HG02870 (cell line): Measurements from ENCODE around the gene EFCC1.
"Not testable (repeated sequence)": the region's sequence is repeated elsewhere in the genome, so short reads cannot be mapped to it uniquely, and the experiment has no call there.

Experiments used
- ATAC-seq: cut with Tn5 transposase; IDR thresholded peaks from one replicate; pipeline ENCODE4 v1.9.1; 2021; ENCODE audit warnings: mild to moderate bottlenecking, moderate library complexity; ENCODE audit not compliant: unreplicated experiment

EFCC1 gene

DNA sequence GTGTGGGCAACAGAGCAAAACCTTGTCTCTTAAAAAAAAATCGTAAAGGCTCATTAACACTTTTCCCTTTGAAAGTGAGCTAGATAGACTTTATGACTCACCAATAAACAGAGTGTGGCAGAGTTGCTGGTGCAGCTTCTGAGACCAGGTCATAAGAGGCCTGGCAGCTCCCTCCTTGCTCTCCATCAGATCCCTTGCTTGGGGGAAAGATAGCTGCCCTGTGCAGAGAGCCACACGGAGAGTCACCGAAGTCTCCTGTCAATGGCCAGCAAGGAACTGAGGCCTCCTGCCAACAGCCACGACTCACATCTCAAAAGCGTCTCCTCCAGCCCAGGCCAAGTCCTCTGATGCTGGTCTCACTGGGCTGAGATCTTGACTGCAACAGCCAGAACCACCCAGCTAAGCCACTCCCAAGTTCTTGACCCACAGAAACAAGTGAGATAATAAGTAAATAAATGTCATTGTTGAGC, 50.8 kb downstream of the EFCC1 start:
- no peak for ATAC-seq

- no peak for ATAC-seq
Observed at GRCh38 chr3:129052675-129053074, 51.6 kb downstream of the EFCC1 start.

DNA sequence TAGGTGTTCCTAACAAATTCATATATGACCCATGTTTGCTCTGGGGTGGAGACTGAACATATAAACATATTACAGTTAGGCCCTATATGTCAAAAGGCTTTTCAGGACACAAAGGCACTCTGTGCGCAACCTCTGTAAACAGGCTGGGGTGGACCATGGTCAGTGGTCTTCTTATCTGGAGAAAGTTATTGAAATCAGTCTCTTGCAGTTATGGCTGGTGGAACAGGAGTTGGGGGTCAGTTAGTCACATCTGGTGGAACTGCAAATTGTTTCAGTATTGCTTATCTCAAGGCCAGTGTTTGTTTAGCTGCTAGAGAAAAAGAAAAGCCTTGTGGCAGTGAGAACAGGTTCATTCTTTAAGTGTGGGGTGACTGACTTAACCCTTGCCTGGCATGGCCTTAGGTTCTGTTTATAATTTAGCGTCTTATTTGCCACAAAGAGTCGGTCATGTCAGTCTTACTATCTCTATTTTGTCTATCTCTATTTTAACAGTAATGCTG, 53.6 kb downstream of the EFCC1 start:
- ATAC-seq, result no peak

DNA sequence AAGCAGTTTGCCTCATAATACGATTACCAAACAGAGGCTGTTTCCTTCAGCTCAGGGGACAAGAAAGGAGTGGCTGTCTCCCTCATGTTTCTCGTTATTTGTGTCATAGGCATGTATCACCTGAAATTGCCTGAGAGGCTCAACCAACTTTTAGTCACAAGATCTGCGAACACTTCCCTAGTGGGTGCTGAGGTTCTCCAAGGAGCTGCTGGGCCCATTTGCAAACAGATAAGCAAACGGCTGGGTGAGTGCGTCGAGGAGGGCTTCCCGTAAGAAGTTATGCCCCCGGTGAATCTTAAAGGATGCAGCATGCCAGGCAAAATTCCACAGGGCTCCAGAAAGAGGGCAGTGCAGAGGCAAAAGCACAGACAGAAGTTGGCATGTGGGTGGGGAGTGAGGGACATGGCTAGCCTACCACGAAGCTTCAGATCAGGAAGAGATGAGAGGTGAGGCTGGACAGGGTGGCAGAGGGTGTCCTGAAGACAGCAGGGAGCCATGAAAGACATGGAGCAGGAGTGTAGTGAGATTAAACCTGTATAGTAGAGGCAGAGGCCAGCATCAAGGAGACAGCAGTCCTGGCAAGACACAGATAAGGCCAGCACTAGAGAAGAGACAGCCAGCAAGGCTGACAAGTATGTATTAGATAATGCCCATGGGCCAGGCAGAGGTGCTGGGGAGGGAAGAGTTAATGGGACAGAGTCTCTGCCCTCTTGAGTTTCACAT, 55.5 kb downstream of the EFCC1 start:
- no peak for ATAC-seq

- no peak for ATAC-seq
Observed at GRCh38 chr3:129057249-129057648, 56.1 kb downstream of the EFCC1 start.

- ATAC-seq, result no peak
Observed at GRCh38 chr3:129058441-129059200, 57.5 kb downstream of the EFCC1 start.

DNA sequence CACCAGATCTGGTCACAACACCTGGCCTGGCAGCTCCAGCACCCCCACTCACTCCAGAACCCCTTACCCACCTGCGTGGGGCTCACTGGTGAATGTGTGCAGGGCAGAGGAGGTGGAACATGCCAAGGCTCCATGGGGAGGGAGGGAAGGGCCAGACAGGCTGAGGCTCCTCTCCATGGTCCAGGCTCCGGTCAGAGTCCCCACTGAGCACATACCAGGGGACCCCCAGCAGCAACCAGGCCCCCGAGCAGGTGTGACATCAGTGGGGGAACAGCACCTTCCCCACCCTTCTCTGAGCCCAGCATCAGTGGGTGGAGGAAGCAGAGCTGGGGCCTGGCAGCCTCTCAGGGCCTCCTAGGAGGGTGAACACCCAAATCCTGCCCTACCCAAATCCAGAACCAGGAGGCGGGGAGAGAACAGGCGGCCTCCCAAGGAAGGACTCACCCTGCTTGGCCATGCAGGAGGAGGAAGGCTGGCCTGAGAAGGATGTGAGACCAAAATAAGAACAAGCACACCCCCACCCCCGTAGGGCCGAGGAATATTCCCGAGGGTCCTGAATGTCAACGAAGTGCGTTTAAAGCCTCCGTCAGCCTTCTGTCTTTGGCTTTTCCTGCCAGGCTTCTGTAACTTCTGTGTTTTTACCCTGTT, 58.3 kb downstream of the EFCC1 start:
- no peak for ATAC-seq

- ATAC-seq, result no peak
Observed at GRCh38 chr3:129060276-129061022, 59.3 kb downstream of the EFCC1 start, which contains the start of gene GP9. Gene GP9 (plus strand): TSS chr3:129060779. CDS start chr3:129061740, 961 bp downstream.

DNA sequence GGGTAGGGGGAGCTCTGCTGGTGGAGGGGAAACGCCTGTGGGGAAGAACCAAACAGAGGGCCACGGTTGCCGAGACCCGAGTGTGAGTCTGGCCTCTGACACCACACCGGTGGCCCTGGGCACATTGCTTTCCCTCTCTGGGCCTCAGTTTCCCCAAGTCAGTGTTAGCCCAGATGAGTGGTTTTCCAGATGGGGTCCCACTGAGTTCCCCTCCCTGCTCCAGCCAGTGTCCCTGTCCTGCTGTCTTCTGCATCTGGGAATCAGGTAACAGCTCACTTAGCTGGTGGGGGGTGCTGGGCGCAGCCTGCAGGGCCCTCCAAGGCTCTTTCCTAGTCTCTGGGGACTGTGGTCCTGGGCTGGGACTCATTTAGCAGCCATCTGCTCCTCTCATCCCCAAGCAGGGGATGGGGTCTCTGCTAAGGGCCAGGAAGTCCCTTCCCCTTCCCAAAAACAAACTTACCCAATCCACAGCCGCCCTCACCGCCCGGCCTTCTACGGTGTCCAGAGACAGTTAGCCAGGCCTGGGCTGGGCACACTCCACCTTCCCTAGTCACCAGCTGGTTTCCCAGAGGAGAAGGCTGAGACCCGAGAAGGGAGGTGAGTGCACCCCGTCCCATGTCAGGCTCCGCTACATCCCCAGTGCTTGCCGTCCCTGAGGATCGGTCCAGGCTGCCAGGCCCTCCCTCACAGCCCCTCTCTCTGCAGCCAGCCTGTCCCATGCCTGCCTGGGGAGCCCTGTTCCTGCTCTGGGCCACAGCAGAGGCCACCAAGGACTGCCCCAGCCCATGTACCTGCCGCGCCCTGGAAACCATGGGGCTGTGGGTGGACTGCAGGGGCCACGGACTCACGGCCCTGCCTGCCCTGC, 60.2 kb downstream of the EFCC1 start:
- ATAC-seq, result no peak

- ATAC-seq, result no peak
Observed at GRCh38 chr3:129061888-129062834, 61.1 kb downstream of the EFCC1 start.

DNA sequence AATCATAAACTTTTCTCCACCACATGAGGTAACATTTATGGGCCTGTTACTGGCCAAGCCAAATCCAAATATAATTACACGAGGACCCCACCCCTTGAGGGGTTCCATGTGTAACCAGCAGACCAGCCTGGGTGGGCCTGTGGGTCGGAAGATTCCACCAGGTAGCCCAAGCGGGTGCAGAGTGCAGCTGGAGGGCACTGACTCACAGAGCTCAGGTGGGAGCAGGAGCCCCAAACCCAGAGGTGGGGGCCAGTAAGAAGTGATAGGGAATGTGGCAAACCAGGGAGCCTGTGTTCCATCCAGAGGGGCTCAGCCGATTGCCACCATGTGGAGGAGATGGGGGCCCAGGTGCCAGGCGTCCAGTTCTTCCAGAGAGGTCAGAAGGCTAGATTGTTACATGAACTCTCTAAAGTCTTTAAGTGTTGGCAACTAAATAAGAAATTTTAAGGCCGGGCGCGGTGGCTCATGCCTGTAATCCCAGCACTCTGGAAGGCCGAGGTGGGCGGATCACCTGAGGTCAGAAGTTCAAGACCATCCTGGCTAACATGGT, 62.1 kb downstream of the EFCC1 start:
- no peak for ATAC-seq

- ATAC-seq, result no peak
Observed at GRCh38 chr3:129063841-129064482, 62.9 kb downstream of the EFCC1 start.

- no peak for ATAC-seq
Observed at GRCh38 chr3:129065016-129065719, 64.1 kb downstream of the EFCC1 start.

GRCh38 chr3:129065720-129066073, 64.6 kb downstream of the EFCC1 start:
- no peak for ATAC-seq

- not testable (repeated sequence) for ATAC-seq
Observed at GRCh38 chr3:129067719-129068118, 66.6 kb downstream of the EFCC1 start.

DNA sequence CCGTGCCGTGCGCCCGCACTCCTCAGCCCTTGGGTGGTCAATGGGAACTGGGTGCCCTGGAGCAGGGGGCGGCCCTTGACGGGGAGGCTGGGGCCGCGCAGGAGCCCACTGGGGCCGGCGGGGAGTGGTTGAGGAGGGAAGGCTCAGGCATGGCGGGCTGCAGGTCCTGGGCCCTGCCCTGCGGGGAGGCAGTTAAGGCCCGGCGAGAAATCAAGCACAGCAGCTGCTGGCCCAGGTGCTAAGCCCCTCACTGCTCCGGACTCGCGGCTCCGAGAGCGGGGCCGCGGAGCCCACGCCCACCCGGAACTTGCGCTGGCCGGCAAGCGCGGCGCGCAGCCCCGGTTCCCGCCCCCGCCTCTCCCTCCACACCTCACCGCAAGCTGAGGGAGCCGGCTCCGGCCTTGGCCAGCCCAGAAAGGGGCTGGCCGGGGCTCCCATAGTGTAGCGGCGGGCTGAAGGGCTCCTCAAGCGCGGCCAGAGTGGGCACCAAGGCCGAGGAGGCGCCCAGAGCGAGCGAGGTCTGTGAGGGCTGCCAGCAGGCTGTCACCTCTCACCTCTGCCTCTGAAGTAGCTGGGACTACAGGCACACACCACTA, 67.3 kb downstream of the EFCC1 start:
- no peak for ATAC-seq
